GM06990 (cell line): ENCODE data around the gene SLC26A9.
"Not testable (repeated sequence)": the region's sequence is repeated elsewhere in the genome, so short reads cannot be mapped to it uniquely, and the experiment has no call there.

ENCODE experiments used
- DNase-seq: peaks from one replicate; pipeline ENCODE4 v3.0.0-alpha.2; 2011; ENCODE audit not compliant: insufficient read length; ENCODE audit errors: extremely low read depth
- H3K27me3 ChIP-seq: replicated peaks from 2 replicates; pipeline ENCODE4 v1.6.0; 2011; ENCODE audit warnings: low read length; ENCODE audit not compliant: control insufficient read depth, insufficient read depth
- H3K36me3 ChIP-seq: 2 replicates; pipeline ENCODE4 v1.5.1; 2011; ENCODE audit warnings: low read length; ENCODE audit not compliant: control insufficient read depth, insufficient read depth
- H3K4me3 ChIP-seq: replicated peaks from 2 replicates; pipeline ENCODE4 v1.5.1; 2011; ENCODE audit warnings: low read depth, mild to moderate bottlenecking, control low read depth, low read length
- CTCF ChIP-seq: IDR thresholded peaks from 2 replicates; pipeline ENCODE4 v1.5.1; 2011; ENCODE audit warnings: low read length, control low read depth, mild to moderate bottlenecking, inconsistent platforms; ENCODE audit not compliant: insufficient read depth, poor library complexity, severe bottlenecking

SLC26A9 gene

DNA sequence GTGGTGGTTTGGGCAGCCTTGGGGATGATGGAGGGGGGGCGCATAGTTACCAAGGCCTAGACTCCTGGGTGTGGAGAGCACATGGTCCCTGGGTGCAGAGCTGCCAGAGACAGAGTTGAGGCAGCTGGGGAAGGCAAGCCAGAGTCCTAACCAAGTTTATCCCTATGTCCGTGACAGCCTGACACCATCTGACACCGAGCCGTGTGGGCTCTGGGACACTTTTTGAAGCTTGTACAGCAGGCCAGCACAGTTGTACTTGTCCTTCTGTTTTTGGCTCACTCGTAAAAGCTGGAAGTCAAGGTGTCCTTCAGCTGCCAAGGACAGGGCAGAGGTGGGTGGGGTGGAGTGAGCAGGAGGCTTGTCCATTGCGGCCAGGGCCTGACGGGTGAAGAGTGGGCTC is 28.5 kb downstream of the SLC26A9 start:
- Histone ChIP-seq H3K27me3 (no peaks in the 10 kb centered on the region; the same call in 1 of the 2 replicates), H3K36me3 (no peaks in the 10 kb centered on the region), H3K4me3 (no peak overlapping the region)
- no peak for TF ChIP-seq CTCF
- DNase-seq: no peak

GRCh38 chr1:205914155-205914507 is 29.1 kb downstream of the SLC26A9 start:
- TF ChIP-seq CTCF: no peak
- H3K36me3 ChIP-seq: no peaks in the 10 kb centered on the region
- DNase-seq: no peak
- H3K4me3 ChIP-seq: no peak overlapping the region
- H3K27me3 ChIP-seq: no peaks in the 10 kb centered on the region

DNA sequence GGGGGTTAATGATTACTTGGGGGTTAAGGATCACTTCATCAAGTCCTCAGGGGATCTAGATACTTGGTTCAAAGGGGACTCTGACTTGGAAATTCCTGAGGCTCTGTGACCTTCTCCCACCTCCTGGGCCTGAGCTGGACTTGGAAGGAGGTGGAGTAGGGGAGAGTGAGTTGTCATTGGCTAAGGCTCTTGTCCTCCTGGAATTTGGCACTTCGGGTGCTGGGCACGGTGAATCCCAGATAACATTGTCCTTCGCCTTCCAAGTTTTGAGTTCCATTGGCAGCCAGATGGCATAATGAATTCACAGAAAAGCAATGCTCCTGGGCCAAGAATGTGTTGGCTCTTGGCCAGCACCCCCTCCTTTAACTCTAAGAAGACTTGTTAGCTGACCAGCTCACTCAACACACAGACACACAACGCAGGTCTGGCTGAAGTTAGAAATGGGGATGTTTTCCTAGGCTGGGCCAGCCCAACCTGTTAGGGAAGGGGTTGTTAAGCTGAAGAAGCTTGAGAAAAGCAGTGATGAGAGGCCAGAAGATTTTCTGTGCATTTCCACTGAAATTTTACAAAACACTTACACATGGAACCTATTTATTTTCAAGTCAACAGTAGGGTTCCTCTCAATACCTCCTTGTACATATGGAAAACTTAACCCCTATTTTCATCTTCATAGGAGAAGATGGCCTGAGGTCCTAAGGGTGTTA is 29.7 kb downstream of the SLC26A9 start:
- no peak for TF ChIP-seq CTCF
- H3K4me3 ChIP-seq: no peak overlapping the region
- no peak for DNase-seq
- H3K36me3 ChIP-seq: no peaks in the 10 kb centered on the region
- H3K27me3 ChIP-seq: no peaks in the 10 kb centered on the region

- Histone ChIP-seq H3K4me3 (no peak overlapping the region), H3K27me3 (no peaks in the 10 kb centered on the region), H3K36me3 (no peaks in the 10 kb centered on the region)
- TF ChIP-seq CTCF: peak; percentile 72
- DNase-seq: no peak
Measured at GRCh38 chr1:205907794-205908193, 35.5 kb downstream of the SLC26A9 start.

- H3K36me3 ChIP-seq, DNase-seq, H3K4me3 ChIP-seq, H3K27me3 ChIP-seq: not testable (repeated sequence)
Measured at GRCh38 chr1:205905095-205905494, 38.2 kb downstream of the SLC26A9 start.

- no peak overlapping the region for H3K4me3 ChIP-seq
- H3K36me3 ChIP-seq: no peaks in the 10 kb centered on the region
- TF ChIP-seq CTCF: no peak
- no peak for DNase-seq
- H3K27me3 ChIP-seq: peaks cover 2% of the 10 kb centered on the region; the same call in 1 of the 2 replicates
Measured at GRCh38 chr1:205896351-205896750, 46.9 kb downstream of the SLC26A9 start.

DNA sequence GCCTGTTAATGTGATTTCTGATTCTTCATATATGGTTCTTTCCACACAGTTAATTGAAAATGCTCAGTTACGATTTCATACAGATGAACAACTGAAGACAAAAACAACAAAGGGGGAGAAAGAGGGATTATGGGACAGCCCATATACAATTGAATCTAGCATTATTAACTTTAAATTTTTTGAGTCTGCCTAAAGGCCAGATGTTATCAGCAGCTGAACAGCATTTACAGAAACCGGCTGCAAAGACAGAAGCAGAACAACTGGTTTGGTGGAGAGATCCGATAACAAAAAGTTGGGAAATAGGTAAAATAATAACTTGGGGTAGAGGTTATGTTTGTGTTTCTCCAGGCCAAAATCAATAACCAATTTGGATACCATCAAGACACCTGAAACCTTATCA is 49.1 kb downstream of the SLC26A9 start:
- H3K27me3 ChIP-seq, DNase-seq, H3K4me3 ChIP-seq, H3K36me3 ChIP-seq: not testable (repeated sequence)

DNA sequence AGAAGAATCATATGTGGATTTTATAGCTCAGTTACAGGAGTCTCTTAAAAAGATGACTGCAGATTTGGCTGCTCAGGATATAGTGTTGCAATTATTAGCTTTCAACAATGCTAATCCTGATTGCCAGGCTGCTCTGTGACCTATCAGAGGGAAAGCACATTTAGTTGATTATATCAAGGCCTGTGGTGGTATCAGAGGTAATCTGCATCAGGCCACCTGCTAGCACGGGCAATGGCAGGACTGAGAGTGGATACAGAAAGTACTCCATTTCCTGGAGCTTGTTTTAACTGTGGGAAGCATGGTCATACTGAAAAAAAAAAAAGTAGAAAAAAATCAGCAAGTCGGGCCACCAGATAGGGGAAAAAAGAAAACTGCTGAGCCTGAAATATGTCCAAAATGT is 51.1 kb downstream of the SLC26A9 start:
- H3K4me3 ChIP-seq, DNase-seq, H3K36me3 ChIP-seq, H3K27me3 ChIP-seq: not testable (repeated sequence)

DNA sequence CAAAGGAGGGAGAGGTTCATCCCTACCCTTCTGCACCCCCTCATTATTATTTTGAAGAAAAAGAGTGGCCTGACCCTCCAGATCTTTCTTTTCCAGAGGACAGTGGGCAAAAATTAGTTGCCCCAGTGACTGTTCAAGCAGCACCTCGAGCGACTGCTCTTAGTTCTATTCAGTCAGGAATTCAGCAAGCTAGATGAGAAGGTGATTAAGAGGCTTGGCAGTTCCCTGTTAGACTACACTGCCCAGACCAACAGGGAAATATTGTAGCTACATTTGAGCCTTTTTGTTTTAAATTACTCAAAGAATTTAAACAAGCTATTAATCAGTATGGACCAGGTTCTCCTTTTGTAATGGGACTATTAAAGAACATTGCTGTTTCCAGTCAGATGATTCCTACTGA is 51.8 kb downstream of the SLC26A9 start:
- H3K36me3 ChIP-seq, DNase-seq, H3K27me3 ChIP-seq, H3K4me3 ChIP-seq: not testable (repeated sequence)
